Suppressor macrophage treated with lipopolysaccharide for 1 hour (primary cell): ENCODE measurements around the gene NDC80.
"Not testable (repeated sequence)": the region's sequence is repeated elsewhere in the genome, so short reads cannot be mapped to it uniquely, and the experiment has no call there.

Source experiments
- DNase-seq, 3 donors: peaks; one replicate each; pipeline ENCODE4 v3.0.0-alpha.2; 2020 to 2022

NDC80 gene

DNA sequence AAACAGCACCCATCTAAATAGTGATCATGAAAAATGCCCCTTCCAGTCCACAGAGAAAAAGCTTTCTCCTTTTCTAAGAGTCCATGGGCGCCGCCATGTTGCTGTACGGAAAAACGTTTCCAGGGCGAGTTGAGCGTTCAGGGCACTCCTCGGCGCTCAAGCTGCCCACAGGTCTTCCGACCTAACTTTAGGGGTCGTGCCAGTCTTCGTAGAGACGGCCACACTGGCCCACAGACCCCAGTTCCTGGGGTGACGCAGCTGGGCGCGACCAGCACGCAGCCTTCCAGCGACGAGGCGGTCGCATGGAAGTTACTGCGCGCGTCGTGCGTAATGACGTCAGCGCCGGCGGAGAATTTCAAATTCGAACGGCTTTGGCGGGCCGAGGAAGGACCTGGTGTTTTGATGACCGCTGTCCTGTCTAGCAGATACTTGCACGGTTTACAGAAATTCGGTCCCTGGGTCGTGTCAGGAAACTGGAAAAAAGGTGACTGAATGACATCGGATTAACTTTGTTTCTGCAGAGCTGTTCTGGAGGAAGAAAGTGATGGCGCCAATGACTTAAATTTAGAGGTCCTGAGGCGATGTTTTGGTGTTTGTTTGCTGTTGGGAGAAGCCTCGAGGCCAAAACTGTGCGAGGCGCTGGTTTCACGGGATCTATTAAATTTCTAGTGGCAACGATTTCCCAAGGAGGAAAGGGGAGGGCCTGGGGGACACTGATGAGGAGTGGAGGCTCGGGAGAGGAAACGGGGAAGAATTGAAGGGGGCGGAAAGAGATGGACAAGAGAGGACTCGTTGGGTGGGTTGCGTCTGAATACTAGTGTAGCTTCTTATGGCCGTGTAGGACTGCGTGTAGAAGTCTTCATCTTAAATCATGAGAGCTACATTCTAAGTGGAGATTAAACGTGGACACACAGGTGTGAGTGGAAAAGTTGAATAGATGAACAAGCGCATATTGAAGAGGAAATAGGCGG lies at the start of gene NDC80, which contains the start of gene METTL4:
Gene NDC80, plus strand, starts transcription at position 358 of the 971 bp plus-strand sequence. CDS start 1,429 bp downstream, outside the sequence.
Gene METTL4, minus strand, starts transcription at position 306 of the 971 bp plus-strand sequence. CDS start 4,289 bp downstream, outside the sequence.
- peak; percentile 92 to 96 (median 94) for DNase-seq

DNA sequence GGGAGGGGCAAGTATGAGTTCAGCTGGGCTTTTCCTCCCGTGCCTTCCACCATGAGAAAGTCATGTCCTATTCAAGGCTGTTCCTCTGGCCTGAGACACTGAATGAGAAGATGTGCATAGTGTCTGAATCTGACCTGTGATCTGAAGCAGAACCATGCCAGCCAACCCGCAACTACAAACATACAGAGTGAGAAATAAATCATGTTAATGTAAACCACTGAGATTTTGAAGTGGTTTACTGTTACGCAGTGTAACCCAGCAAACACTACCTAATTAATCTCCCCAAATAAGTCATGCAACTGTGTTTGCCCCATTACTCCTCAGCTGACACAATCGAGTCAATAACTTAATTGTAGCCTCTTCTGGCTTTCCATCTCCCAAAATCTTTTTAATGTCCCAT lies 49.2 kb upstream of the NDC80 start:
- DNase-seq, result no peak

DNA sequence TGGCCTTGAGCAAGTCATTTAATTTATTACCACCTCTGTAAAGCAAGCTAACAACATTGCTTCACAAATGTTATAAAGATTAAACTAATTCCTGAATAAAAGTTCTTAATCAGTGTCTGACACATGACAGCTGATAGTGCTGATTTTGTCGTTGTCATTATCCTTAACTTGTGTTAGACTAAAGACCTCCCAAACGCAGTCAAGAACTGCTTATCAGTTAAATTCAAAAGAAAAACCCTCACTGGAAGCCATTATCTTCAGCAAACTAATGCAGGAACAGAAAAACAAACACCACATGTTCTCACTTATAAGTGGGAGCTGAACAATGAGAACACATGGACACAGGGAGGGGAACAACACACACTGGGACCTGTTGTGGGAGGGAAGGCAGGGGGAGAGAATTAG lies 46.6 kb upstream of the NDC80 start:
- DNase-seq, result not testable (repeated sequence)

DNA sequence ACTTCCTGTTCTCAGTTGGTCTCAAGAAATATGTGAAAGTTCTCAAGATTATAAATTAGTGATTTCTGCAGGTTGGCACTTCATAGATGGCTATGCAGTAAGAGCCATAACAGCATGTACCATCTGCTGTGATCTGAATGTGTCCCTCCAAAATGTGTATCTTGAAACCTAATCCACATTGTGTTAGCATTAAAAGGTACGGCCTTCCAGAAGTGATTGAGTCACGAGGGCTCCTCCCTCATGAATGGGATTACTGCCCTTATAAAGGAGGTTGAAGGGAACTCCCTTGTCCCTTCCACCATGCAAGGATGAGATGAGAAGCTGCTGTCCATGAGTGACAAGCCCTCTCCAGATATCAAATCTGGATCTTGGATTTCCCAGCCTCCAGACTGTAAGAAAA lies 45.0 kb upstream of the NDC80 start:
- no peak for DNase-seq

DNA sequence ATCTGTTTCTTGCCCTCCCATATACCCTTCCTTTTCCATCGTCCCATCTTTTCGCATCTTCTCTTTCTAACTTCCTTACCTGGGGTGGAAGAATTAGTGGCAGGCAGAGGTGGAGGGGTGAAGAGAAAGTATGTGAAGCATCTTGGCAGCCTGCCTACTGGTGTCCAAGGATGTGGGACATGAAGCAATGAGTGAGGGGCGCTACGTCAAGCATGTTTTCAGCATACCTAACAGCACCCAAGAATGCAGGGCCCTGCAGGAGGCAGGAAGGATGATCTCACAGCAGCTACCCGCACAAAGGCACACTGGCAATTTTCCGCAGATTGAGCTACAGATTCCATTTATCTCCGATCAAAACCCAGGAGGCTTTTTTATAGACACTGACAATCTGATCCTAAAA lies 42.2 kb upstream of the NDC80 start:
- DNase-seq, result no peak

DNA sequence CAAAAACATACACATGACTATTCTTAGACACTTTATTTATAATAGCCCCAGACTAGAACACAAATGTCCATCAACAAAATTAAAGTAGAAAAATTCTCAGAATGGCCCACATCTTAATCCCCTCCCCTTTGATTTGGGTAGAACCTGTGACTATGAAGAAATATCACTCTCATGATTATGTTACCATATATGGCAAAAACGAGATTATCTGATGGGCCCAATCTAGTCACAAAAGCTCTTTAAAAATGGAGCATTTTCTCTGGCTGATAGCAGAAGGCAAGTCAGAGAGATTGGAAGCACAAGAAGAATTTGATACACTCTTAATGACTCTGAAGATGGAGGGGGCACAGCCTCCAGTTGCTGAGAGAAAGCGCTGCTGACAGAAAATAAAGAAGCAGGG lies 39.6 kb upstream of the NDC80 start:
- no peak for DNase-seq

DNA sequence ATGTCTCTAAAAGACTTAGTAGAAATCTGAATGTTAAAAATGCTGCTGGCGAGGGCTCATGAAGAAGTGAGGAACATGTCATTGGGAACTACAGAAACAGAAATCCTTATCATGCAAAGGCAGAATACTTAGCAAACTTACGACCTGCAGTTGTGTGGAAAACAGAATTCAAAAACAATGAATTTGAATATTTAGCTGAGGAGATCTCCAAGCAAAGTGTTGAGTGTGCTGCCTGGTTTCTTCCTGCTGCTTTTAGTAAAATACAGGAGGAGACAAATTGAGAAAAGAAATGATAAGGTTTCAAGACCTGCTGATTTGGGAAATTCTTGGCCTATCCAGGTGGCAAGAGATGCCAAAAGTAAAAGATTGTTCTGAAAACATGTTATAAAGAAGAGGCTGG lies 38.6 kb upstream of the NDC80 start:
- DNase-seq, result no peak

DNA sequence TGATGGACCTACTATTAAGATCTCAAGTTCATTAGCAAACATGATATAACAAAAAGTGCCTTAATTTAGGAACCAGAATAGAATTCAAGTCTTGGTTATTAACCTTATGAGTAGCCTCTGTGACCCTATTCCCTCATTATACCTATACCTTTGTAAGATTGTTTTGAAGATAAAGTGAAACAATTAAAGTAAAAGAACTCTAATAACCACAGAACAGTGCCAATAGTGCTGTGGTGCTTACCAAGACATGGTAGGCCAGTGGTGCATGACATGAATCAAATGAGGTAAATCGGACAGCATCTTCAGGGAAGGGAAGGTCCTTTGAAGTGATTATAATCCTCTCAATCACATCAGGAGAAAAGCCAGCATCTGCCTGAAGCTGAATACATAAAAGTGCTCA lies 36.5 kb upstream of the NDC80 start:
- DNase-seq, result no peak

DNA sequence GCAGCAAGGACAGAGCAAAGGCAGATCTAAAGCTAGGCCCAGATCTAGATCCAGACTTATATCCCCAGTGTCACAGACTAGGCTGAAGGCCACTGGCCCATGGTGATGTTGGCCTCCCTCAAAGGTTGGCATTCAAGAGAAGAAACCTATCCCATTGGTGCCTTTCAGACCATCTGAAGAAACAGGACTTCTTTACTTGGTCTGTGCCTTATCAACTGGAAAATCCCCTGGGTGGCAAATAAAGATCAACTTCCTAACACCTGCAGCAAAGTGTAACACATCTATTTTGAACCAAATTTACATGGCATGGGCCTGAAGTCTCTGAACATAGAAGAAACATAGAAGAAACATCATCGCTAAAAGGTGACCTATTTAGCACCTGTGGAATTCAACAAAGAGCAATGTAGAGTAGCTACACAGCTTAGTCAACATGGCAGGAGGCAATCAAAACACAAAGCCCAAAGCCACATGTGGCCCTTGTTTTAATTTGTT lies 35.9 kb upstream of the NDC80 start:
- no peak for DNase-seq

DNA sequence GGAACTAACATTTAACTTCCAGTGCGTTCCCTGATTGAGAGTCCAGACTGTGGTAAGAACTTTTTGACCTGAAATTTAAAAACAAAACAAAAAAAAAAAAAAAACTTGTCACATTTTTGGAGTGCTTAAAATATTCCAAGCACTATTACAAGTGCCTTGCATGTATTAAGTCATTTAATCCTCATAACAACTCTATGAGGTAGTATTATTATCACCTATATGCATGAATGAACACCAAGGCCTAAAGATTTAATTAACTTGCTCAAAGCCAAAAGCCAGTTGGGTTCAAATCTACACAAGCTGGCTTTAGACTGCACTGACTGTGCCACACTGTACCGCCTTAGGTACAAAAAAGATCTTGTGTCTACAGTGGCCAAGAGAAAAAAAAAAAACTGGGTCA lies 35.3 kb upstream of the NDC80 start:
- DNase-seq, result no peak

DNA sequence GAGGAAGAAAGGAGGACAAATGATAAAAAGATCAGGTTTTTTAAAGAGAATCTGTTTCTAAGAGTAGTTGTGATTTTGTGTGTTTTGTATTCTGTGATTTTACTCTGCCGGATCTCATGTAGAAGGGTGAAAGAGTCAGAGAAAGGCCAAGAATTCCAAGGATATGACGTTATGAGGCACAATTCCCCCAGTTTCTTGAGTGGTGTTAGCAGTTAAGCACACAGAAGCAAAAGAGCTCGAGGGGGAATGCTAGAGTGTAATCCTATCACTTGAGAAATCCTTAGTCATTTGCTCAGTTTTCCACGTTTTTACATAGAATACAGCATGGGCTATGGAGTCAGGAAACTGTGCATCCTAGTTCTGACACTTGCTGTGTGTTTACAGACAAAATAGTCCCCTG lies 34.9 kb upstream of the NDC80 start:
- no peak for DNase-seq

DNA sequence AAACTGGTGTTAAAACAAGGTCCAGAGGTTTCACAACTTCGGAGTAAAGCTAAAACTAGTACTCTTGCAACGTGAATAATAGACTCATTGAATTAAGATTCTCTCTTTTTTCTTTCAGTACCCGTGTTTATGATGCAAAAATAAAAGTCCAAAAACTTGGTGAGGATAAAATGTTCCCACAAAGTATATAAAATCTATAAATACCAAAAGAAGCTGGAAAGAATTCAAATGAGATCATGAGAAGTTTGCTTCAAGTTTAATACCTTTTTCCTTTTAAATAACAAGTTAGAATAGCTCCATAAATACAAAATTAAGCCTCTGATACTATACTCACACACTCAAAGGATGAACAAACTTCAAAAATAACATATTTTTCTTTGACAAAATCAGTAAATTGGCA lies 34.1 kb upstream of the NDC80 start:
- DNase-seq, result no peak

DNA sequence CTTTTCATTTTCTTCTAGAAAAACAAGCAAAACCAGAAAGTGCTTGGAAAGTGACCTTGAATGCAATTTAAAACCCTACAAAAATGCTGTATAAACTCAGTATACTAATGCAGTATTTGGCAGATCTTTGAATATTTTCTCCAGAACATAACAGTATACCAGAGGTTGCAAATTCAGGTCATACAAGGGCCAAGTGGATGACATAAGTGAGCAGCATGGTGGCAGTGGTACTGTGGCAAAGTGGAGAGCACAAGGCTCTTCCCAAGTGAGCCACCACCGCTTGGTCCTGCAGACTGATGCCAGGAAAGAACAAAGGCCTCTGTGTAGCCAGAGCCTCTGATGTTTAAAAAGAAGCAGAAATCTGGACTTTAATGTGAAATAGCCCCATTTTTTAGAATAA lies 33.1 kb upstream of the NDC80 start:
- no peak for DNase-seq

DNA sequence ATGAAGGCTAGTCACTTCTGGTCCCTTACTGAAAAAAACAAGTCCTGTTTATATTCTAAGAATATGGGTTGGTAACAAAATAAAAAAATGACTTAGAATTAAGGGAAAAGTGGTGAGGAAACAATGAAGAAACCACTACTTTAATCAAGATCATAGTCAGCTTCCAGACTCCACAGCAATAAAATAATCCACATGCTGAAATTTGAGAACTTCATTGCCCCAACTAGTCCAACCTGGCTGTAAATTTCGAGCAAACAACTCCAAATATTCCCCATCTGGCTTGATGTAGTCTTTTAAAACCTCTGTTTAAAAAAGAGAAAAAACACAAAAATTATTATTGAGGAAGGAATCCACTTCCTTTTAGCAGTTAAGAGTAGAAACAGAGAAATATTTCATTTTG lies 32.5 kb upstream of the NDC80 start:
- no peak for DNase-seq

DNA sequence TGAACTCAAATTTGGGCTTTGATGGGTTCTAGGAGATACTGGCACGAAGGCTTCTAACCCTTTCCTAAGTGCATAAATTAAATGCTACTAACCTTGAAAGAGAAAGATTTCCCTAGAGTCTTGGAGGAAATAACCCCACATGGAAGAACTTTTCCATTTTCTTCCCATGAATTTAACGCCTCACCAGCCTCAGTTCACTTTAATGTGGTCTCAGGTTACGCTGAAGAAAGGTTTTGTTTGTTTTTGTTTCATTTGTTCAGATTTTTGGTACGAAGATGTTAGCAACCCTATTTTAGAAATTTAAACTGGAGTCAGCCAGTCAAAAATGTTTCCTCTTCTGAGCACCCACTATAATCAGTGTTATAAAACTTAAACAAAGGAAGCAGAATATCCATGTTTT lies 30.8 kb upstream of the NDC80 start:
- DNase-seq, result no peak

DNA sequence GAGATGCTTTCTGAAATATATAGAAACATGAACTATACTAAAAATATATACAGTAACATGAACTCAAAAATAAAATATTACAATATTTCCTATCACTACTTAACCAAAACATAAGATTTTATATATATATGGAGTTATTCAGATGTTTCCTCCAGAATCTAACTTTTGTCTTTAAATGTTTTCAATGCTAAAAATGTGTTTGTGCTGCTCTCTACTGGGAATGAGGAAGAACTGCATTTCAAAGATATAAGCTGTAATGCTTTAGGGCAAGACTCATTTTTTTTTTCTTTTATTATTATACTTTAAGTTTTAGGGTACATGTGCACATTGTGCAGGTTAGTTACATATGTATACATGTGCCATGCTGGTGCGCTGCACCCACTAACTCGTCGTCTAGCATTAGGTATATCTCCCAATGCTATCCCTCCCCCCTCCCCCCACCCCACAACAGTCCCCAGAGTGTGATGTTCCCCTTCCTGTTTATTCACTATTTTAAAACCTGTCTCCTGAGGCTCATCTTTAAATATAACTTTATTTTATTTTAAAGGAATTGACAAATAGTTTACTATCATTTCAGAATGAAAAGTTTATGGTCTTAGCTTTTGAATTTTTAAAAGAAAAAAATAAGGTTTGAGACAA lies 29.3 kb upstream of the NDC80 start:
- DNase-seq, result peak; percentile 23 to 76 (median 59)

DNA sequence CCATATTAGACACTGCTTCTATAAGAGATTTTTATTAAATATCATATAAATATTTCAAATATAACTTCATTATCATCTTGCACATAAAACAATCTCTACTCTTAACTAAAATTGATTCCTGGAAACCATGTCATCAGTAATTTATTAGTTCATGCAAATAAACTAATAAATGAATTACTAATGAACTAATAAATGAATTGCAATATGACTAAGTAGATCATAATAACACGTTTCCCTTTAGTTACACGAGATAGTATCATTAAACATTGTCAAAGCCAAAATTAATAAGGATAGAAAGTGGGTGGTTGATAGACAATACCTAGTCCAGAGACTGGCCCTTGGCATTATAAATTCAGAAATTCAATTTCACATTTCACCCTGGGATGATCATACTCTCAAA lies 26.2 kb upstream of the NDC80 start:
- DNase-seq, result no peak

DNA sequence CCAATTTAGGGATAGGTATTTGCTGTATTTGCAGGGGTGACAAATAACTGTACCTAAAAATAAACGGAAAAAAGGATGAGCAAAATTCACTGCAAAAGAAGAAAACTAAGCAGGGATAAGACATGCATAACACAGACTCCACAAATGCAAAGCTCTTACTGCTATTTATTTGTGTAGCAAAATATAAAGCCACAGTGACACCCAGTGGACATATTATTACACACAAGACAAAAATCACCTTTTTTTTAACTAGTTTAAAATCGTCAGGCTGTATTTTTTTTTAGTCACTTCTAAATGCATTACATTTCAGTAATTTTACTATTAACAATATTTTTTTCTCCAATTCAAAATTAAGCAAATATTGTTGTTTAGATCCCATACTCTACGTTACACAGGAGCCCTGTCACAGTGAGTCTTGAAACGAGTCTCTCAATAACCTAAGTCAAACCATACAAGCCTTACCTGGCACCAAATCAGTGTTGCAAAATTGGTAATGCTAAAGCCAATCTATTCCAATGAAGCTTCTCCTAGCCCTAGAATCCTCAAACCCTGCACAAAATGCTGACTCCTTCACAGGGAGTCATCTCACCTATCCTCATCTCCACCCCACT lies 23.8 kb upstream of the NDC80 start:
- DNase-seq, result peak; percentile 46 to 66 (median 52)

DNA sequence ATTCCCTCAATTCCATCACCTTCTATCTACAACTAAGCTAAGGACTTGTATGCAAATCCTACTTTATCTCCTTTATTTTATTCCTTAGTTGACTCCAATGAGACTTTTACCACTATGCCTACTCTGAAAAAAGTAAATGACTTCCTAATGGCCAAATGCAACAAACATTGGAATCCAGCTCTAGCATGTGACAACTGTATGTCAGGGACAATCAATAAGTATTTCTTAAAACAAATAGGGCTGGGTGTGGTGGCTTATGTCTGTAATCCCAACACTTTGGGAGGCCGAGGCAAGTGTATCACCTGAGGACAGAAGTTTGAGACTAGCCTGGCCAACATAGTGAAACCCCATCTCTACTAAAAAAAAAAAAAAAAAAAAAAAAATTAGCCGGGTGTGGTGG lies 21.9 kb upstream of the NDC80 start:
- no peak for DNase-seq

DNA sequence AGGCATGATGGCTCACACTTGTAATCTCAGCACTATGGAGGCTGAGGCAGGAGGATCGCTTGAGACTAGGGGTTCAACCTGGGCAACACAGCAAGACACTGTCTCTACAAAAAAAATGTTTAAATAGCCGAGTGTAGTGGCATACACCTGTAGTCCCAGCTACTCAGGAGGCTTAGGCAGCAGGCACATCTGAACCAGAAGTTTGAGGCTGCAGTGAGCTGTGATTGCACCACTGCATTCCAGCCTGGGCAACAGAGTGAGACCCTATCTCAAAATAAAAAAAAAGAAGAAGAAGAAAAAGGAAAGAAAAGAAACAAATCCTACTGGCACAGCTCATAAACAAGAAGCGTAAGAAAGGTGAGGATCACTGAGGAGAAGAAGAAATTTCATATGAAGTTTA lies 19.9 kb upstream of the NDC80 start:
- no peak for DNase-seq

DNA sequence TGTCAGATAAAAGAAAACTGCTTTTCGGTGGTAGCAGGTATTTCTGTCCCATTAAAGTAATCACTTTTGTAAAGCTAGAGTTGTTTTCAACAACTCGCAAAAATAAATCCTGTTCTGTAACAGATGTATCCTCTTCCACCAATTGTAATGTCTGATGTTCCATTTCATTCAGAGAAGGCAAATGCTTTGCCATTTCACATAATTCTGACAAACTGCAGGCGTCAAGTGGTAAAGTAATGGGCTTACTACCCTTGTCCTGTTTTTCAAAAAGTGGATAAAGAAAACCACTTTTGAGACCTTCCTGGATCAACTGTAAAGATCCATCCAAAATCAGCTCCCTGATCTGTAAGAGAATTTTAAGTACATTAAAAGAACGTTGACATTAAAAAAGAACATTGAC lies 16.7 kb upstream of the NDC80 start:
- no peak for DNase-seq

DNA sequence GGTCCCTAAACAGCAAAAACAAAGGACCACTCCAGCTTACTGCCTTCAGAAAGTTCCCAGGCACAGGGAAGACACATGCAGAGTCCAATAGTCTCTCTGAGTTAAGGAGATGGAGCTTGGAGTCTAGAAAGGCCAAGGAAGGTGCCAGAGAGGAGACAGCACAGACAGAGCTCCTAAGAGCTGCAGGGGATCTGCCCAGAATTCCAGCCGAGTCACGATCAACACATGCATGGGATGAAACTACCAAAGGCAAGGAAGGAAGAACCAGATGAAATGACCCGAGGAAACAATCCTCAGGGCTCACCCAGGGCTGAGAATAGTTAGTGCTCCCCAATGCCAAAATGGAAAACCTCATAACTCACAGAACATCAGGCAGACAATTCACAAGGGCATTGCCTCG lies 15.5 kb upstream of the NDC80 start:
- no peak for DNase-seq

DNA sequence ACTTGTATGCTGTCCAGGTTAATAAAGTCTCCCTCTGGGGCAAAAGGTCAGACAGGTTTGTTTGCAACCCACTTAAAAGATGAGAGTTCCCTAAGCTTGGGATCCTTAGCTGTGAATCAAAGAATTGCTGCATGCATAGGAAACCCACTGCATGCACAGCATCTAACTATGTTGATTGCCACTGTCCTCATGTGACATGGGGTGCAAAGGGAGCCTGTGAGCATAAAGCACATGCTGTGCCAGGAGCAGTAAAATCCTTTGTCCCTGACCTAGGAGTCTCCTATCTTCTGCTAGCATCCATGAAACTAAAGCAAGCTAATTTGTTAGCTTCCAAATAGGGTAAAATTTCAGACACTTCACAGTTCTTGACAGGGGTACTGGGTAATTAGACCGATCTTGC lies 13.8 kb upstream of the NDC80 start:
- DNase-seq, result no peak

DNA sequence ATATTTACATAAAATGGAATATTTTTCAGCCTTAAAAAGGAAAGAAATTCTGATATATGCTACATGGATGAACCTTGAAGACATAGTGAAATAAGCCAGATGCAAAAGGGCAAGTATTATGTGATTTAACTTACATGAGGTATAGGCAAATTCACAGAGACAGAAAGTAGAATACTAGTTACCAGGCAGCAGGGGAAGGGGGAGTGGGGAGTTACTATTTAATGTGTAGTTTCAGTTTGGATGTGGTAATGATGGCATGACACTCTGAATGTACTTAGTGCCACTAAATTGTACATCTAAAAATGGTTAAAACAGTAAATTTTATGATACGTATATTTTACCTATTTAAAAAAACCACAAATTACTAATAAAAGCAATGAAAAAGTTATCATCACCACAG lies 12.1 kb upstream of the NDC80 start:
- DNase-seq, result no peak
